HG02798 (cell line): ENCODE data around the gene RAB26.
"Not testable (repeated sequence)": the region's sequence is repeated elsewhere in the genome, so short reads cannot be mapped to it uniquely, and the experiment has no call there.

Source experiments
- ATAC-seq: cut with Tn5 transposase; IDR thresholded peaks from one replicate; pipeline ENCODE4 v1.9.1; 2021; ENCODE audit warnings: mild to moderate bottlenecking; ENCODE audit not compliant: unreplicated experiment, poor library complexity

The RAB26 gene

DNA sequence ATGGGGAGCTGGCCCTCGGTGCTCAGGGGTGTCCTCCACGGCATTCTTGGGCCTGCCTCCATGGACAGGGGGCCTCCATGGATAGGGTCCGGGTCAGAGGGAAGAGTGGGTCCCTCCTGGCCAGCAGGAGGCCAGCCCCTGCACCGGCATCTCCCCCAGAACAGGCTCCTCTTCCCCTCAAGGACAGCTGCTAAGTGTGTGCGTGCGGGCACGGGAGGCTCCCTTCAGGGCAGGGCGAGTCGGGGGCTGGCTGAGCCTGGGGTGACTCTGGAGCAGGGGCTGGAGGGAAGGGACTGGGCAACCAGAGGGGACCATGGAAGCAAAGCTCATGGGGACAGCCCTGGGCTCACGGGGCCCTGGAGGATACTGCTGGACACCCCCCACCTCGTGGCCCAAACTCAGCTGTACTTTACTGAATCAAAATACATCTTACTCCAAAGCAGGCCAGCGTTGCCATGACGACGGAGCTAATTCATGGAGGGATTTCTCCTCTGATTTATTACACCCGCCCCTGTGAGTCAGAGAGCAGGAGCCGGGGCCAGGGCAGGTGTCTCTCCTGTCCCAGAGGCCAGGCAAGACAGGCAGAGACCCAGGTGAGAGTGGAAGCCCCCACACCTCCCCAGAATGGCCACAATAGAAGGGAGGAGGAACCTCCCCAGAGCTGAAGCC, 45.9 kb downstream of the RAB26 start:
- ATAC-seq = no peak

DNA sequence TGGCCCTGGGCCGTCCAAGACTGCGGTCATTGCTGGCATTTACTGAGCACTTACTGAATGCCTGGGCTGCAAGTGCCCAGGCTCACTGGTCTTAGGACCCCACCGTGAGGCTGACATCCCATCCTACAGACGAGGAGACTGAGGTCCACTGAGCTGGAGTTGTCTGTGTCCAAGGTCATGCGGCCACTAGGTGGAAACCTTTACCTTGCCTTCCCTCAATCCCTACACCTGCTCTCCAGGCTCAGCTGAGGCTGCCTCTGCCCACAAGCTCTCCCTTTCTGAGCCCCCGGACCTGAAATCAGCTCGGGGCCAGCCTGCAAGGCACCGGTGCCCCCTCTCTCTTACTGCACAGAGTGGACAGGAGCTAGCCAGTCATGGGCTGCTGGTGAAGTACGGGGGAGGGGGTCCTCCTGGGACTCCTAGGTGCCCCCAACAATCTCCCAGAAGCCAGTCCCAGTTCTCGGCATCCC, 46.5 kb downstream of the RAB26 start:
- ATAC-seq = no peak

DNA sequence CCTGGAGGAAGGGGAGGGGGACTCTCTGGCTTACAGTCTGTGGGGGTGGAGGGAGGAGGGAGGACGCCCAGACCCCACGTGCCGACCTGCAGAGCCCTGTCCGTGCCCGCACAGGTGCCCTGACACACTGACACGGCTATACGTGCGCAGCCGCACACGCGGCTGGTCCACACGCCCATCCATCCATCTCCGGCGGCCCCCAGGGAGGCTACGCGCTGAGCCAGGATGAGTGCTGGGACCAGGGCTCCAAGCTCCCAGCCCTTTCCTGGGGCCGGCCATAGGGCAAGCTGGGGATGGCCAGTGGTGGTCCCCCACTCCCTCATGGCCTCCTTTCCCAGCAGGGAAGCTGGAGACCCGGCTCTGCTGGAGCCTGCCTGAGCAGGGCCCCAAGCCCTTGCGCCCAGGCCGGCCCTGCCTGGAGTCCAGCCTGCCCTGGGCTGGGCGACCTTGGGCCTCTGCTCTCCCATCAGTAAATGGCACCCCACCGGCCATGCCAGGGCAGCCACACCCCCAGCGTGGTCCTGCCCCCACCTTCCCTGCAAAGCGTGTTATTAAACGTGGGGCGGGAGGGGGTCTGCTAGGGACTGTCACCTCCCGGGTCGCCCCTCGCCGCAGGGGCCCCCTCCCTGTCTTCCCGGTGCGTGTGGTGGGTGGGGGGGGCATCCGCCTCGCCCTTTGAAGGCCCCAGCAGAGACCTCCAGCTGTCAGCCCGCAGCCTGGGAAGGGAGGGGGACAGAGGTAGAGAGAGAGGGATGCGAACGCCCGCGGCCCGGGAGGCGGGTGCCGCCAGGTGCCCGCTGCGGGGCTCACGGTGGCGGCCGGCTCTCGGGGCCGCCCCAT, 47.1 kb downstream of the RAB26 start:
- ATAC-seq = no peak

DNA sequence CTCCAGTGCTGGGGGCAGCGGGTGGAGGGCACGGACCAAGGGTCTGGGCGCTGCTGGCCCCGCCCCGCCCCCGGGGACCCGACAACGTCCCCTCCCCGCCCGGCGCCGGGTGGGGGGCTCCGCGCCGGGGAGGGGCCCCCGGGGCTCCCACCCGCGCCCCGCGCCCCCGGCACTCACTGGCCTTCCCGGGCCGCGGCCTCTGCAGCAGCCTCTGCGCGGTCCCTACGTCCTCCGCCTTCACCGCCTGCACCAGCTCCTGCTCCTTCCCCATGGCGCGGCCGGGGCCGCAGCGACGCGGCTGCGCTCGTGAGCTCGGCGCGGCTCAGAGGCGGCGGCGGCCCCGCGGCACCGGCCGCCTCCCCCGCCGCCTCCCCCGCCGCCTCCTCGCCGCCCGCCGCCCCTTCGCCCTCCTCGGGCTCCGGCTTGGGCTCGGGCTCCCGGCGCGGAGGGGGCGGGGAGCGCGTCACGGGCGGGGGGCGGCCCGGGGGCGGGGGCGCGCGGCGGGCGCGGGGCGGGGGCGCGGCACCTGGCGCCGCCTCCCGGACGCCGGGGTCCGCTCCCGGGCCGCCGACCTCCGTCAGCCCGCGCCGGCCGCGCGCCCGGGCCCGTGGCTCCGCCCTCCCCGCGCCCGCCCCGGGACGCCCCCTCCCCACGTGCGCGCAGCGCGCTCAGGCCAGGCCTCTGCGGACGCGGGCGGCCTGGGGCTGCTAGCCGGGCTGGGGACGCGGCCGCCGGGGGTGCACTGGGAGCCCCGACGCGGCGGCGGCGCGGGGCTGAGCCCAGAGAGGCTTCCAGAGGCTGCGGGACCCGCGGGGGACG, 47.9 kb downstream of the RAB26 start, which contains the start of gene CASKIN1:
TSS of gene CASKIN1 (minus strand) at position 444 of the 819 bp plus-strand sequence. CDS start at position 271, 173 bp downstream.
- ATAC-seq = no peak

DNA sequence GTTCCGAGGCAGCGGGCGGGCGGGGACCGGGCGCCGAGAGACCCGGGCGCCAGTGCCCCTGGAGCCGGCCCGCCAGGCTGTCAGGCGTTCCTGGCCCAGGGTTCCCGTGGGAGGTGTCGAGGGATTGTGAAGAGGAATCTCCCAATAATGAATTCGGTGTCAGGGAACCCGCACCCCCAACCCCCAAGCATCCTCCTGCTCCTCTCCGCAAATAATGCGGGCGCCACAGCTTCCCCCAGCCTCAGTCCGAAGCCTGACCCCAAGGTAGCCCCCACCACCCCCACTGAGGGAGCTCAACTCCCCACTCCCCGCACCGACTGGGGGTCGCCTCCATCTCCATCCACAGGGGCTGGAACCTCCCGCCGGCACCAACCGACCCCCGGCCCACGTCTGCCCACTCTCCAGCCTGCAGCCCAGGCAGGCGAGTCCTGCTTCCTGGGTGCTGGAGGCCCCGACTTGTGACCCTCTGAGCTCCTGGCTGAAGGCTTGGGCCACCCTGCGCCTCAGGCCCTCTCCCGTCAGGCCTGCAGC, 48.6 kb downstream of the RAB26 start:
- no peak for ATAC-seq

DNA sequence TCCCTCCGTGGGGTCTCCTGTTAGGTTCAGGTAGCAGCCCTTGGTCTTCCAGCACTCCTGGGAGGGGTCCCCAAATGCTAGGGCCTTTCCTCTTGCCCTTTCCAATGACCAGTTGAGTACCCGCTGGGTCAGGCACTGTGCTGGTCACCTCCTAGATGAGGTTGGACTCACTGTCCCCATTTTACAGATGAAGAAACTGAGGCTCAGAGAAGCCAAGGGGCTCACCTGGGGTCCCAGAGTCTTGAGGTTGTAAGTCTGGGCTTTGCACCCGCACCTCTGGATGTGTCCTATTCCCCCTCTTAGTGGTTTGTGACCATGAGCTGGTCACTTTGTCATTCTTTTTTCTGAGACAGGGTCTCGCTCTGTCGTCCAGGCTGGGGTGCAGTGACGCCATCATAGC, 49.3 kb downstream of the RAB26 start:
- ATAC-seq = no peak

DNA sequence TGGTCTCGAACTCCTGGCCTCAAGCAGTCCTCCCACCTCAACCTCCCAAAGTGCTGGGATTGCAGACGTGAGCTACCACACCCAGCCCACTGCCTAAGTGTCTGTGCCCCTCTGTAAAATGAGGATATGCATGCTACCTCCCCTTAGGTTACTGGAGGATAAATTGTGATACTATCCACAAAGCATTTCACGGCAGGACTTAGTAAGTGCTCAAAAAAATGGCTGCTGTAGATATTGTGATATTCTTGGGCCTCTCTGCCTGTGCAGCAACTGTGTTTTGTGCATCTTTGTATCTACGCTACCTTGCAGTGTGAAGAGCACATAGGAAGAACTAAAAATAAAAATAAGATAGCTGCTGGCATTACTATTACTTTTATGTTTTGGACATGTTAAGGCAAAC, 49.9 kb downstream of the RAB26 start:
- no peak for ATAC-seq

DNA sequence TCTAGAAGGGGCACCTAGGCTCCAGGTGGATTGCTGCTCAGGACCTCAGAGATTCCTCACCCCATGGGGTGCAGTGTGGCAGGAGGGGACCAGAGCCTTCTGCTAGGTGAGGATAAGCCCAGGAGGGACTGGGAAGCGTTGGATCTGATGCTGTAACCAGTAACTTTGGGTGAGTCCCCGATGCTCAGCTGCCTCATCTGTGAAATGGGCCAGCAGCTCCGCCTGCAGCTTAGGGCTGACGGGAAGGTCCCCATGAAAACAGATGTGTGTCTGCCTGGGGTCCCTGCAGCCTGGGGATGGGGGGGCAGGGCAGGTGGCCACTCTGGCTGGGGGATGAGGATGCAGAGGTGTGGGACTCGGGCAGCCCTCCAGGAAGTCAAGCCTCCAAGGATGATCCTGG, 50.7 kb downstream of the RAB26 start:
- no peak for ATAC-seq

DNA sequence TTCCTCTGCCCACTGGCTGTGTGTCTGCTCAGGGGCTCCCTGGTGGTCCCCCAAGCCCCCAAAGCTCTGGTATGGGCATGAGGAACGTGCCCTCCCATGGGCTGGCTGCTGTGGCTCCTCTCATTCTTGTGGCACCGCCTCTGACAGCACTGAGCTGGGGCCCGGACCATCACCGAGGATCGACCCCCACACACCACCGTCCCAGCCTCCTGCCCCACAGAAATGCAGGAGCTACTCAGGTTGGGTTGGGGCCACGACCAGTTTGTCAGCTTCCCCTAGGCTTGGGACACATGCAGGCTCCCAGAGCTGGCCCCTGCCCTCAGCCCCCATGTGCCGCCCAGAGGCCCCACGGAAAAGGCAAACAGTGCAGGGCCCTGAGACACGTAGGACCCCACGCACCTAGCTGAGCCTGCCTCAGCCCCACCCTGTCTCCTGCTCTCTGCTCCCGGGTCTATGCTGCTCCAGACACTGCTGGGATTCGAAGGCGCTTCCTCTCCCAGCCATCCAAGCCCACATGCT, 51.3 kb downstream of the RAB26 start:
- ATAC-seq = no peak

DNA sequence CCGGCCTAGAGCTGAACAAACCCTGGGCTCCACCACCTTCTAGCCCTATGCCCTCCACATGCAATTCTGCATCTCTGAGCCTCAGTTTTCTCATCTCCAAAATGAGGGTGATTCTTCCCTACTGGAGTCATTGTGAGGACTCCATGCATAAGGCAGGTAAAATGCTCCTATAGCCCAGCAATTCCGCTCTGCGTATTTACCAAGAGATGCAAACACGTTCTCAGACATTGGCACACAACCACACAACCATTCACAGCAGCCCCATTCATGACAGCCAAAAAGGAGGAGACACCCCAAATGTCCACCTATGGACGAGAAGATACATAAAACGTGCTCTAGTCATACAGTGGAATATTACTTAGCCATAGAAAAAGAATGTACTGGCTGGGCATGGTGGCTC, 51.9 kb downstream of the RAB26 start:
- ATAC-seq = no peak

DNA sequence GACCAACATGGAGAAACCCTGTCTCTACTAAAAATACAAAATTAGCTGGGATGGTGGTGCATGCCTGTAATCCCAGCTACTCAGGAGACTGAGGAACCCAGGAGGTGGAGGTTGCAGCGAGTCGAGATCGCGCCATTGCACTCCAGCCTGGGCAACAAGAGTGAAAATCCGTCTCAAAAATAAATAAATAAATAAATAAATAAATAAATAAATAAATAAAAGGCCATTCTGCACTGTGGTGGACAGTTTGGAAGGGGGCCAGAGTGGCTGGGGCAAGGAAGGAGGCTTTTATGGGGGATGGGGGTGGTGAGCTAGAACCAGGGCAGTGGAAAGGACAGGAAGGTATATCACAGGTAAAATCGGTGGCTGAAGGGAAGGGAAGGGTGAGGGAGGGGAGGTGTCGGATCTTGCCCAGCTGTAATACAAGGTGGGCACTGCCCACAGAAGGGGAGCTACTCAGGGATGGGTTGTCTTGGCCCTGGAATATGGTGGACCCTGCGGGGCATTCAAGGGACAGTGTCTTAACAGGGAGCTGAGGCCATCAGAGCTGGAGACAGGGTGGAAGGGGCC, 54.8 kb downstream of the RAB26 start:
- ATAC-seq = not testable (repeated sequence)
